Tibial artery (tissue), 4 donors: ENCODE measurements around the gene GLT8D1.
"Not testable (repeated sequence)": the region's sequence is repeated elsewhere in the genome, so short reads cannot be mapped to it uniquely, and the experiment has no call there.

Experiments used
- DNase-seq, 2 donors: peaks; one replicate each; pipeline ENCODE4 v3.0.0-alpha.2; 2019
- H3K27ac ChIP-seq, 2 donors: fragments of 200-600 bp; sonication (generic) in 1 of 2; 1 replicate in 1 of 2; 2 replicates in 1 of 2; pipeline ENCODE4 v1.5.1; 2018 to 2019; ENCODE audit warnings: mild to moderate bottlenecking in 1 of 2
- H3K27me3 ChIP-seq, 2 donors: fragments of 200-600 bp; sonication (generic) in 1 of 2; one replicate each; pipeline versions ENCODE4 v1.5.1 to v1.6.0; 2016 to 2019
- H3K36me3 ChIP-seq, 3 donors: fragments of 200-600 bp; sonication (generic) in 2 of 3; one replicate each; pipeline ENCODE4 v1.5.1; 2016 to 2019; ENCODE audit warnings: mild to moderate bottlenecking in 2 of 3
- H3K4me1 ChIP-seq, 4 donors: fragments of 200-600 bp; sonication (generic) in 2 of 4; 1 replicate in 3 of 4; 2 replicates in 1 of 4; pipeline ENCODE4 v1.5.1; 2016 to 2019
- H3K4me3 ChIP-seq, 2 donors: fragments of 200-600 bp; sonication (generic) in 1 of 2; 1 replicate in 1 of 2; 2 replicates in 1 of 2; pipeline ENCODE4 v1.5.1; 2018 to 2019; ENCODE audit warnings: mild to moderate bottlenecking in 2 of 2
- H3K9me3 ChIP-seq, 3 donors: fragments of 200-600 bp; sonication (generic) in 1 of 3; one replicate each; pipeline ENCODE4 v1.5.1; 2016 to 2019
- CTCF ChIP-seq, 2 experiments: fragments of 200-600 bp in 1 of 2; fragments of 450-650 bp in 1 of 2; IDR thresholded peaks; one replicate each; pipeline ENCODE4 v1.5.1; 2017 to 2019; ENCODE audit warnings: antibody characterized with exemption in 2 of 2, mild to moderate bottlenecking in 1 of 2, moderate library complexity in 1 of 2
- intact Hi-C: fragments of 100-400 bp; cut with DNase I; formaldehyde crosslinking; loops from one replicate; pipeline ENCODE4 v1.15.0; 2023; ENCODE audit warnings: low total_unique reads

GLT8D1 gene

GRCh38 chr3:52682016-52682415 lies 23.6 kb downstream of the GLT8D1 start:
- intact Hi-C loops: loop anchor here (10.0 kb wide), 1 partner anchor 227 kb away; the partner anchor contains the start of genes NISCH and TNNC1
- peak in 1 of 2 donors; percentile 31 for DNase-seq
- peak overlapping the region; percentile 38 to 90 for H3K27ac ChIP-seq
- TF ChIP-seq CTCF (IDR thresholded peaks at IDR 0.05): no peak
- H3K4me3 ChIP-seq: no peak overlapping the region
- no peaks in the 10 kb centered on the region for H3K27me3 ChIP-seq
- H3K36me3 ChIP-seq: peaks cover 21 to 39% (median 27%) of the 10 kb centered on the region in 3 donors
- no peaks in the 10 kb centered on the region for H3K9me3 ChIP-seq
- H3K4me1 ChIP-seq: peaks cover 0 to 53% (median 29%) of the 10 kb centered on the region in 4 donors

GRCh38 chr3:52681596-52681995 lies 24.0 kb downstream of the GLT8D1 start:
- no peak for TF ChIP-seq CTCF (IDR thresholded peaks at IDR 0.05)
- peak overlapping the region; percentile 38 to 90 for H3K27ac ChIP-seq
- no peak overlapping the region for H3K4me3 ChIP-seq
- no peaks in the 10 kb centered on the region for H3K9me3 ChIP-seq
- no peaks in the 10 kb centered on the region for H3K27me3 ChIP-seq
- intact Hi-C loops: loop anchor here (10.0 kb wide), 1 partner anchor 227 kb away; the partner anchor contains the start of genes NISCH and TNNC1
- no peak for DNase-seq
- H3K36me3 ChIP-seq: peaks cover 25 to 42% (median 31%) of the 10 kb centered on the region in 3 donors
- H3K4me1 ChIP-seq: peaks cover 0 to 49% (median 24%) of the 10 kb centered on the region in 4 donors

GRCh38 chr3:52679811-52680210 lies 25.8 kb downstream of the GLT8D1 start:
- Histone ChIP-seq H3K9me3 (no peaks in the 10 kb centered on the region), H3K27ac (no peak overlapping the region), H3K4me3 (no peak overlapping the region), H3K36me3 (peaks cover 30 to 57% (median 37%) of the 10 kb centered on the region in 3 donors), H3K27me3 (no peaks in the 10 kb centered on the region), H3K4me1 (peaks cover 0 to 41% (median 22%) of the 10 kb centered on the region in 4 donors)
- DNase-seq: no peak
- intact Hi-C loops: loop anchor here (10.0 kb wide), 1 partner anchor 225 kb away; the partner anchor contains the start of genes NISCH and TNNC1
- TF ChIP-seq CTCF (IDR thresholded peaks at IDR 0.05): no peak

GRCh38 chr3:52679199-52679538 lies 26.4 kb downstream of the GLT8D1 start:
- peaks cover 0 to 34% (median 17%) of the 10 kb centered on the region in 4 donors for H3K4me1 ChIP-seq
- H3K36me3 ChIP-seq: peaks cover 30 to 61% (median 37%) of the 10 kb centered on the region in 3 donors
- intact Hi-C loops: no loop called here
- H3K9me3 ChIP-seq: no peaks in the 10 kb centered on the region
- no peak for TF ChIP-seq CTCF (IDR thresholded peaks at IDR 0.05)
- DNase-seq: no peak
- no peaks in the 10 kb centered on the region for H3K27me3 ChIP-seq
- H3K4me3 ChIP-seq: no peak overlapping the region
- H3K27ac ChIP-seq: no peak overlapping the region

GRCh38 chr3:52678265-52679198 lies 27.1 kb downstream of the GLT8D1 start:
- no peak for TF ChIP-seq CTCF (IDR thresholded peaks at IDR 0.05)
- no peak for DNase-seq
- intact Hi-C loops: no loop called here
- Histone ChIP-seq H3K4me1 (peaks cover 0 to 28% (median 14%) of the 10 kb centered on the region in 4 donors), H3K9me3 (no peaks in the 10 kb centered on the region), H3K27ac (no peak overlapping the region), H3K4me3 (no peak overlapping the region), H3K27me3 (no peaks in the 10 kb centered on the region), H3K36me3 (peaks cover 30 to 67% (median 37%) of the 10 kb centered on the region in 3 donors)

GRCh38 chr3:52676201-52676600 lies 29.4 kb downstream of the GLT8D1 start:
- H3K9me3 ChIP-seq, DNase-seq, H3K4me3 ChIP-seq, H3K27me3 ChIP-seq, intact Hi-C loops, H3K27ac ChIP-seq: not testable (repeated sequence)
- peaks cover 0 to 12% (median under 1%) of the 10 kb centered on the region in 4 donors for H3K4me1 ChIP-seq
- H3K36me3 ChIP-seq: peaks cover 40 to 90% (median 43%) of the 10 kb centered on the region in 3 donors
